Activated naive CD4-positive, alpha-beta T cell treated with anti-CD3 and anti-CD28 coated beads, Interleukin-2, amount 50 U/mL, for 24 hours (primary cell): Measurements from ENCODE around the gene MBTPS1.
A peak's percentile ranks its signal among the peaks of the same experiment; 100 is the strongest.

Experiments
- H3K27ac Mint-ChIP-seq: one replicate; pipeline ENCODE4 v1.8.0; 2021; ENCODE audit warnings: mild to moderate bottlenecking, mixed read lengths
- H3K27me3 Mint-ChIP-seq: one replicate; pipeline ENCODE4 v1.8.0; 2021; ENCODE audit warnings: mixed read lengths
- H3K36me3 Mint-ChIP-seq: one replicate; pipeline ENCODE4 v1.8.0; 2021; ENCODE audit warnings: mixed read lengths
- H3K4me1 Mint-ChIP-seq: one replicate; pipeline ENCODE4 v1.8.0; 2021; ENCODE audit warnings: mixed read lengths
- H3K4me3 Mint-ChIP-seq: one replicate; pipeline ENCODE4 v1.8.0; 2021; ENCODE audit warnings: mild to moderate bottlenecking, mixed read lengths
- H3K9me3 Mint-ChIP-seq: one replicate; pipeline ENCODE4 v1.8.0; 2021; ENCODE audit warnings: mixed read lengths

The MBTPS1 gene

DNA sequence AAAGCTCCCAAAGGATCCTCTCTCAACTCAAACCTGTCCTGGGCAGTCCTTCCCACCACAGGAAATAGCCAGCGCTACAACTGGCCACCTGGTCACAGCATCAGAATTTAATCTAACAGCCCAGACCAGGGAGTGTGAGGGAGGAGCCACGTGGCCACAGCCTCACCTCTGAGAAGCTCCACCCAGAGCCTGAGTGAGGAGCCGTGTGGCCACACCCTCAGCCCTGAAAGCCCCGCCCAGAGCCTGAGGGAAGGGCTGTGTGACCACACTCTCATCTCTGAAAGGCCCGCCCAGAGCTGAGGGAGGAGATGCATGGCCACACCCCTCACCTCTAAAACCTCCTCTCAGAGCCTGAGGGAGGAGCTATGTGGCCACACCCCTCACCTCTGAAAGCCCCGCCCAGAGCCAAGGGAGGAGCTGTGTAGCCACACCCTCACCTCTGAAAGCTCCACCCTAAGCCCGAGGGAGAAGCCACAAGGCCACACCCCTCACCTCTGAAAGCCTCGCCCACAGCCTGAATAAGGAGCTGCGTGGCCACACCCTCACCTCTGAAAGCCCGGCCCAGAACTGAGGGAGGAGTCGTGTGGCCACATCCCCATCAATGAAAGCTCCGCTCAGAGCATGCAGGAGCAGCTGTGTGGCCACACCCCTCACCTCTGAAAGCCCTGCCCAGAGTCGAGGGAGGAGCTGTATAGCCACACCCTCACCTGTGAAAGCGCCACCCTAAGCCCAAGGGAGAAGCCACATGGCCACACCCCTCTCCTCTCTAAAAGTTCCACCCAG is 102.8 kb downstream of the MBTPS1 start:
- no peaks in the 10 kb centered on the region for H3K9me3 Mint-ChIP-seq
- H3K36me3 Mint-ChIP-seq: no peaks in the 10 kb centered on the region
- peak overlapping the region; percentile 42 for H3K4me3 Mint-ChIP-seq
- peaks cover 10% of the 10 kb centered on the region for H3K4me1 Mint-ChIP-seq
- H3K27ac Mint-ChIP-seq: no peak overlapping the region
- H3K27me3 Mint-ChIP-seq: no peaks in the 10 kb centered on the region

DNA sequence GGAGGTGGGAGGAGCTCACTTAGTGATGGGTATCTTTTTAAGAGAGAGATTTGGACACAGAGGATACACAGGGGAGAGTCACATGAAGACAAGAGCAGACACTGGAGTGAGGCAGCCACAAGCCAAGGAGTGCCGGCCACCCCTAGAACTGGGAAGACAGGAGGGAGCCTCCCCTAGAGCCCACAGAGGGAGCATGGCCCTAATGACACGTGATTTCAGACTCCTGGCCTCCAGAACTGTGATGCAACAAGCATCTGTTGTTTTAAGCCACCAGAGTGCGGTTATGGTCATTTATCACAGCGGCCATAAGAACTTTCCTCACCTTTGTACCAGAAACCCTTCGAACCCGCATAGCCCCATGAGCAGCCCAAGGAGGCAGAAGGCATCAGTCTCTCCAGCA is 107.5 kb downstream of the MBTPS1 start:
- no peaks in the 10 kb centered on the region for H3K9me3 Mint-ChIP-seq
- H3K4me3 Mint-ChIP-seq: no peak overlapping the region
- H3K27ac Mint-ChIP-seq: no peak overlapping the region
- H3K4me1 Mint-ChIP-seq: peaks cover 3% of the 10 kb centered on the region
- H3K36me3 Mint-ChIP-seq: no peaks in the 10 kb centered on the region
- H3K27me3 Mint-ChIP-seq: no peaks in the 10 kb centered on the region

DNA sequence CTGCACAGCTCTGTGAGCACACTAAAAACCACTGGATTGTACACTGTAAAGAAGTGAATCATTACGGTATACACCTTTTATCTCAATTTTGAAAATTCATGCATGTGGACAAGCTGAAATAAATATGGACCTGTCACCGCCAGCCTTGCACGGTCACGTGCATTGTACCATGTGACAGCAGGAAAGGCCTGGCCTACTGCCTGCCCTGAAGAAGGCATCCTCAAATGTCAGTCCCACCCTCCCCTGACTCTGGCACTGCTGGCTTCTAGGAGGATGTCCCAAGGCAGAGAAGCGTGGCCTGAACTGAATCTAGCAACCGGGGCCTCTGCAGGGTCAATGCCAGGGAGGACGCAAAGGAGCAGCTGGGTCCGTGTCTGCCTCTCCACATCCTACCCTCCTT is 108.8 kb downstream of the MBTPS1 start:
- no peak overlapping the region for H3K4me3 Mint-ChIP-seq
- H3K36me3 Mint-ChIP-seq: no peaks in the 10 kb centered on the region

DNA sequence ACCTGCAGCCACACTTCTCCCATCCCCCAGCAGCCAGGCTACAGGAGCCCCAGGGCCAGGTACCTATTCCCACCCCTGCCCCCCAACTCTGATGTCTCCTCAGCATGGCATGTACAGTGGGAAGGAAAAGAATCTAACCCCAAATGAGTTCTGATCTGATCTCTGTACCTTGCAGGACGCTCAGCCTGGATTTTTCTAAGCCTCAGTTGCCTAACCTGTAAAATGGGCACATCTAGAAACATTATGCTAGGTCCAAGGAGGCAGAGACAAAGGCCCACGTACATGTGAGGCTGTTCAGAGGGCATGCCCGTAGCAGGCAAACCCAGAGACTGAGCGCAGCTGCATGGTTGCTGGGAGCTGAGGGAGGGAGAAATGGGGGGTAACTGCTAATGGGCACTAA is 109.2 kb downstream of the MBTPS1 start:
- Mint-ChIP-seq H3K27ac (no peak overlapping the region), H3K4me1 (no peaks in the 10 kb centered on the region), H3K36me3 (no peaks in the 10 kb centered on the region), H3K27me3 (no peaks in the 10 kb centered on the region), H3K4me3 (no peak overlapping the region), H3K9me3 (no peaks in the 10 kb centered on the region)

More for the DNA sequence above, 108.8 kb downstream of the MBTPS1 start:
- Mint-ChIP-seq H3K9me3 (no peaks in the 10 kb centered on the region), H3K27ac (no peak overlapping the region), H3K27me3 (no peaks in the 10 kb centered on the region), H3K4me1 (no peaks in the 10 kb centered on the region)

DNA sequence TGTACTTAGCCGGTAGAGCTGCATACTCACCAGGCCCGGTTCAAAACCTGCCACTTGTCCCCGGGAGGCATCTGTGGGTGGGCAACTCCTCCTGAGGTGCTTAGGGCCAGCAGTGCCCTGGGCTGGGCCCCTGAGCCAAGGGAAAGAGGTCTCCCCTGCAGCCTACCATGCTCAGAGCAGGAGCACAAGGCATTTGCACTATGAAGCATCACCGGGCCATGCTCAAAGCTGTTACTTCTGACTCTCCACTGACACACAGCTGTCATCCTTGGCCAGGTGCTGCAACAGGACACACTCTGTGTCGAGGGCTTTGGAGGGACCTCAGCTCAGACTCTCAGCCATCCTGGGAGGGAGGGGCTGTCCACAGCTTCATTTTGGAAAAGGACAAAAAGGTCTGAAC is 111.4 kb downstream of the MBTPS1 start:
- Mint-ChIP-seq H3K27ac (no peak overlapping the region), H3K36me3 (no peaks in the 10 kb centered on the region), H3K27me3 (no peaks in the 10 kb centered on the region), H3K4me3 (no peak overlapping the region), H3K4me1 (no peaks in the 10 kb centered on the region), H3K9me3 (no peaks in the 10 kb centered on the region)

DNA sequence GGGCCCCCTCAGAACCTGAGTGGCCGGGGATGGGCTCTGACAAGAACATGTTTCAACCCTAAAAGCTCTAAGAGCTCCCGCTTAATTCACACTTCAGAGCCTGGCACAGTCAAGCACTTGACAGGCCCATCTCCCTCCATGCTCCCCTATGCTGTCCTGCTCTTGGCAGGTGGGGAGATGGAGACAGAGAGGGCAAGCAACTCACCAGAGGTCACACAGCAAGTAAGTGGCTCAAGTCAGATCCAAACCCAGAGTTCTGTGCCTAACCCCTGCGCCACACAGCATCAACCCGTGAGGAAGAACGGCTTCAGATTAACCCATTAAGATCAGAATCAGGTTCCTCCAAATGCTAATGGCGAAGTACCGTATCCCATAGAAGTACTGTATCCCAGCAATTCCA is 112.3 kb downstream of the MBTPS1 start:
- H3K4me3 Mint-ChIP-seq: no peak overlapping the region
- H3K36me3 Mint-ChIP-seq: no peaks in the 10 kb centered on the region
- H3K4me1 Mint-ChIP-seq: no peaks in the 10 kb centered on the region
- H3K9me3 Mint-ChIP-seq: no peaks in the 10 kb centered on the region
- no peak overlapping the region for H3K27ac Mint-ChIP-seq
- no peaks in the 10 kb centered on the region for H3K27me3 Mint-ChIP-seq
